T47D (cell line): ENCODE measurements around the gene CDH13.
A peak's percentile ranks its signal among the peaks of the same experiment; 100 is the strongest.
"Not testable (repeated sequence)": the region's sequence is repeated elsewhere in the genome, so short reads cannot be mapped to it uniquely, and the experiment has no call there.

Experiments used
- DNase-seq, 2 experiments: peaks; one replicate each; pipeline versions ENCODE4 v3.0.0 to v3.0.0-alpha.2; 2011 to 2012; ENCODE audit warnings: low read depth in 1 of 2, low spot score in 1 of 2
- JUND ChIP-seq: IDR thresholded peaks from 2 replicates; pipeline ENCODE4 v1.6.1; 2012; ENCODE audit warnings: low read depth
- in situ Hi-C: cut with HindIII; loops from 2 replicates; pipeline ENCODE4 v1.10.0; 2016; ENCODE audit warnings: low sequenced_read_pairs, low pct_unique_long_range_greater_than_20kb

Gene CDH13

DNA sequence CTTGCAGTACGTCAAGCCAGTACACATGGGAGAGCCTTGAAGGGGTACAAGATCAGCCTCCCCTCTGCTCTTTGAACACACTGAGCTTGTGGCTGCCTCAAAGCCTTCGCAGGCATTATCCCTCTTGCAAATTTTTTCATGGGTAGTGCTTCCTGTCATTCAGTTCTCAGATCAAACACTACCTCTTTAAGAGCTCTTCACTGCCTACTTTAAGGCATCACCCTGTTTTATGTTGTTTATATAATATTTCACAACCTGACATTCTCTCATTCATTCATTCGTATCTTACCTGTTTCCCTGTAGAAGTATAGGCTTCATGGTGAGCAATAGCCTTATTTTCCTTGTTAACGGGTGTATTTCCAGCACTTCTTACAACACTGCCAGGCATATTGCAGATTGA is 269.1 kb downstream of the CDH13 start:
- in situ Hi-C loops, result no loop called here
- TF ChIP-seq JUND, result no peak

GRCh38 chr16:82899006-82899405 is 272.2 kb downstream of the CDH13 start:
- in situ Hi-C loops, result no loop called here
- no peak for TF ChIP-seq JUND
- DNase-seq, result no peak

More for the DNA sequence above, 269.1 kb downstream of the CDH13 start:
- DNase-seq, result no peak

DNA sequence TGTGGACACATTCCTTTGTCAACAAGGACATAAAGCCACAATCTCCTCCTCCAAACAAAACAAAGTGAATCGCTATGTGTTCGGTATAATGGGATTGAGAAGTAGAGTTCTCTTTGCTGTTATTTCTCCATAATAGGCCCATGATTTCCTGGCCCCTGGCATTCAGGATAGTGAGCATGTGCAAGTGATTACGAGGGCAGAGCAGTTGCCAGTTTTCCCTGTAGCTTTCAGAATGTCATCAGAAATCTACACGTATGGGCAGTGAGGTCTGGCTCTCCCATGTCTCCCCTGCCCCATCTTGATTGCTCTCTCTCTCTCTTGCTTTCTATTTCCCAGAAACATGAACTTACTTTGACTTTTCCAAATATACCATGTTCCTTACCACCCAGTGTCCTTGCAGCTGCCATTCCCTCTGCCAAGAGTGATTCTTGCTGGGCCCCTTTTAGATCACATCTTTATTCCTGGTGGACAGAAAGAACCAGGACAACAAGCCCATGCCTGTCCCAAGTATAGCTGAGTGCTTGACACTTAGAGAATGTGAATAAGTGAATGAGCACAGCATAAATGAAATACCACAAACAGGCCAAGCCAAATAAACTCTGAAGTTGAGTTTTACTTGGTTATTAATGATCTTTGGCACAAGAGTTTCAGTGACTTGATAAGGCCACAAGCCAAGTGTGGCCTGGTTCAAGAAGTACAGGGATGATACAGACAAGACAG is 273.1 kb downstream of the CDH13 start:
- in situ Hi-C loops, result no loop called here
- DNase-seq, result no peak

GRCh38 chr16:82900559-82900958 is 273.8 kb downstream of the CDH13 start:
- TF ChIP-seq JUND, result no peak
- in situ Hi-C loops, result no loop called here
- no peak for DNase-seq

More for the DNA sequence above, 273.1 kb downstream of the CDH13 start:
- TF ChIP-seq JUND, result no peak

DNA sequence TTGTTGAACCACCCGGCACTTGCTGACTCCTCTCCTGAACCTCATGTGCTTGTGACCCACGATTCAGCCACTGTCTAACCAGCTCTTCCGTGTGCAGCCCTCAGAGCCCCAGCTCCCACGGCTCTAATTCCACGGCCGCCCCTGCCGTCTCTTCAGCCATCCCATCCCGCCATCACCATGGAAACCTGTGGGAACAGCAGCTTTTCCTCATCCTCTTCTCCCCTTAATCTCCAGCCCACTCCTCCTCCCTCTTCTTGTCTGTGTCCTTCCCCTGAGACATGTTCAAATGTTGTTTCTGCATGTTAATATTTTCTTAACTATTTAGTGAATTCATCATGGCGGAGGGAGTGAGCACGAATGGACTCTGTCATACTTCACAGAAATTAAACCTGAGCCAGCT is 285.2 kb downstream of the CDH13 start:
- no peak for TF ChIP-seq JUND
- in situ Hi-C loops, result no loop called here
- no peak for DNase-seq

GRCh38 chr16:82915139-82915824 is 288.5 kb downstream of the CDH13 start:
- in situ Hi-C loops, result no loop called here
- no peak for DNase-seq
- no peak for TF ChIP-seq JUND

- no peak for TF ChIP-seq JUND
- in situ Hi-C loops, result no loop called here
- DNase-seq, result no peak
Measured at GRCh38 chr16:82917886-82918595, 291.3 kb downstream of the CDH13 start.

DNA sequence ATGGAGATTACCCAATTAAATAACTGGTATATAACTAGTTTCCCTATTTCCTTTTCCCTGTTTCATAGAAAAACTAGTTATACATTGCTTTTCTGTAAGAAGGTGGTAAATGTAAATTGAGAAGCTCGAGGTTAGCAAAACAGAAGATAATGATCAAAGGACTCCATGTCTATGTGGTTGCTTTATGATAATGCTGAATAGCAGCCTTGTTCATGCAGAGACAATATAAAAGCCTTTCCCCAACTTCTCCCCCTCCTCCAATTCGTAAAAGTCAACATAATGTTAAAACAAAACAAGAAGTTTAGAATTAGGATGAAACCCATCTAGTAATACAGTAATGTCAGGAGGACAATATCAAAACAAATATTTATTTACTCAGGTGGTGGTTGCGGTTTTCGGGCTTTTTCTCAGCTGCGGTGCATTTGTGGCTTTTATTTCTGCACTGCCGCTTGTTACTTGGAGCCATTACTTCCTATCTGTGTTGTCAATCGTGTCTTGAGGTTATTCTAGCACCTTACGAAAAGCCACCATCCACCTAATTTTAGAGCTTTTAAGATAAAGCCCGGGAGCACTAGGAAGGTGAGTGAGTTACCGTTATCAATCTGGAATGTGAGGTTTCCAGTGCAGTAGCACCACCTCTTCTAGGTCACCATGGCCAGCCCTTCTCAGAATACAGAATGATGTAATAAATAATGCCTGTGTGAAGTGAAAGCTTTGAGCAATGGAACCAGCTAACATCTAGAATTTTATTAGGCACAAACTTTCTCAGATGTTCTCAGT is 297.5 kb downstream of the CDH13 start:
- no peak for DNase-seq
- no peak for TF ChIP-seq JUND
- in situ Hi-C loops, result no loop called here

GRCh38 chr16:82926500-82926899 is 299.7 kb downstream of the CDH13 start:
- in situ Hi-C loops, result no loop called here
- DNase-seq, result no peak
- no peak for TF ChIP-seq JUND

- in situ Hi-C loops, DNase-seq: not testable (repeated sequence)
Measured at GRCh38 chr16:82933933-82934332, 307.2 kb downstream of the CDH13 start.

- in situ Hi-C loops, result no loop called here
- TF ChIP-seq JUND, result no peak
- DNase-seq, result peak in 1 of 2 experiments; percentile 8
Measured at GRCh38 chr16:82935766-82936165, 309.0 kb downstream of the CDH13 start.

DNA sequence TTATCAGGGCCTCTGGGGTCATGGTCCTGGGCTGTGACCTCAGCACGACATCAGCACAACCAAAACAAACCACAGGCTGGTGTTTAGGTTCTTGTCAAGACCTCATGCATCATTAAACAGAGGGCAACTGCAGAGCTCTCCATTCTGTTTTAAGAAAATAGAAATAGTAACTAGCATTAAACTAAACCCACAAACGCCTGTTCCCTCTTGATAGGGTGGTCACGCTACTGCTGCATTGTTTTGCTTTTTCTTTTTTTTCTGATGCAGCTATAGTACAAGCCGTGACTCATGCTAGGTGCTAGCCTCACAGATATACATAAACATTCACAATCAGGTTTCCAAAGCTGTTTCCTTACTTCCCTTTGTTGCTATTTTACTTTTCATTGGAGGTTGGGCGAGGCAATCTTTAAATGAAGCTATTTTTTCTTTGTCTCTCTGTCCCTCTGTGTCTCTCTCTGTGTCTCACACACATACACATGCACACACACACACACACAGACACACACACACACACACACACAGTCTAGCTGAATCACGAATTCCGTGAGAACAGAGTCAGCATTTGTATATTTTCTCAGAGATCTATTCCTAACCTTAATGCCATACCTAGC is 310.3 kb downstream of the CDH13 start:
- no peak for TF ChIP-seq JUND
- in situ Hi-C loops, result no loop called here
- no peak for DNase-seq
